ENCODE results near the gene OR9Q1.

Gene OR9Q1

DNA sequence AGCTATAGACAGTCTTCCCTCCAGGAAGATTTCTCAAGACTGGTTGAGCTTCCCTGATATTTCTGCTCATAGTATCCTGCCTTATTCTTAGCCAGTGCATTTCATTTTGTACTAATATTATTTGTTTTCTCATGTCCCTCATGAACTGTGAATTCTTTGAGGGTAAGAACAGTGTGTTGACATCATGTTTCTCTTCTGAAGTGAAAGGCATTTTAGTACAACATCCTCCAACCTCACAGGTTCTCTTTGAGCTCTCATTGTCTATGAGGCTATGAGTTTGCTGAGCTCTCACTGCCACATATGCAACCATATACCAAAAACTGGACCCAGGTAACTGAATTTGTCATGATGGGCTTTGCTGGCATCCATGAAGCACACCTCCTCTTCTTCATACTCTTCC is 7.0 kb downstream of the OR9Q1 start, which contains the start of gene OR6Q1:
Gene OR6Q1 (plus strand): TSS at position 301 of the 400 bp plus-strand sequence. CDS start 0 bp downstream, at position 301.
- no peak for DNase-seq (ENCODE audit: low read depth in 2 of 2)

DNA sequence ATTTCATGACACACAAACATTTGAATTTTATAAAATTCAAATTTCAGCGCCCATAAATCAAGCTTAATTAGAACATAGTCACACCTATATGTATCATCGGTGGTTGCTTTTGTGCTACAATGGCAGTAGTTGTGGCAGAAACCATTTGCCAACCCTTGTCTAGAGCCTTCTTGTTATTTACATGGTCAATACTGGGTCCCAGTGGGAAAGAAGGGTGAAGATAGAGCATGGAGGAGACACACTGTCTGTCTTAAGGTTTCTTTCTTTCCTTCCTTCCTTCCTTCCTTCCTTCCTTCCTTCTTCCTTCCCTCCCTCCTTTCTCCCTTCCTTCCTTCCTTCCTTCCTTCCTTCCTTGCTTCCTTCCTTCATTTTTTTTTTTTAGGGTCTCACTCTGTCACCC is 10.8 kb downstream of the OR9Q1 start:
- no peak for DNase-seq (ENCODE audit: low read depth in 2 of 2)

DNA sequence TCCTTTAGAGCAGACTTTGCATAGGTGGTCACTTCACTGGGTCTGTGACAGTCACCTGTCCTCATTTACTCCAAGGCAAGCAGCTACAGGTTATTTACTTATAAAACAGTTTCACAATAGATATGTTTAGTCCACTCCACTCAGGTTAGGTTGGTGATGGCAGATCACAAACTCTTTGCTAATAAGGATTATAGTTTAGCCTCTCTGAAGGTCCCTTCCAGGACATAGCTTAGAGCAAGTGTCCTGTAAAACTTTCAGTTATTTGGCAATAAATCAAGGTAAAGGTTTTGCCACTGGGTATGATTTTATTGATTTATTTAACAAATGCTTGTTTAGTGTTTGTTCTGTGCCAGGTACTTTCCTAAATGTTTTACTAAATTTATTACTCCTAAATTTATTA is 15.9 kb downstream of the OR9Q1 start:
- DNase-seq (ENCODE audit: low read depth in 2 of 2): no peak

DNA sequence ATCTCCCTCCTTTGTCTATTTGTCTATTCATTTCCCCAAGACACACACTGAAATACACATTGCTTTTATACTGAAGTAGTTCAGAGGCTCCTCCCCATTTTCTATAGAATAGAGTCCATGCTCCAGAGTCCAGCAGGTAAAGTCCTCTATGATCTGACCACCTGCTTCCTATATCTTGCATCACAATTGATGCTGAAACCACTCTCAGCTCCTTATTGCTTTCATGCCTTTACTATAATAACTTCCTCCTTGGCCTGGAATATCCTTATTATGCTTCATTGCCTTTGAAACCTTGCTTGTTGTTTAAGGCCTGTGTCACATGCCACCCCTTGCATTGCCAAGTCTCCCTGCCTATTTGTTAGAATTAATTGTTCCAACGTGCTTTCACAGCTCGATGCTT is 19.7 kb downstream of the OR9Q1 start:
- DNase-seq (ENCODE audit: low read depth in 2 of 2): no peak

DNA sequence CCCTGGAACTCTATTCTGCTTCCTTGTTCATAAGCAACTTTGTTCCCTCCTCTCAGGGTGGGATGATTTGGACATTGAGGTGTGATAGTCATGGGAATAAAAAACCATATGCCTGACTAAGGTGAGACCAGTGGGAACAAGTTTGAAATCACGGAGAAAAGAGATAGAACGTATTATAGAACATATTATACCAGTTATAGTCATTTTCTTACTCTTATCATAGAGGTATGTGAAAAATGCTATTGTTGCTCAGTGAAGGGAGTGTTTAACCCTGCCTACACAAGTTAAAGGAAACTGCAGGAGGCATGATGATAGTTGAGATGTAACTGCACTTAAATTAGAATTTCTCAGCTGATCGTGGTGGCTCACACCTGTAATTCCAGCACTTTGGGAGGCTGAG is 22.6 kb downstream of the OR9Q1 start:
- DNase-seq (ENCODE audit: low read depth in 2 of 2): no peak

DNA sequence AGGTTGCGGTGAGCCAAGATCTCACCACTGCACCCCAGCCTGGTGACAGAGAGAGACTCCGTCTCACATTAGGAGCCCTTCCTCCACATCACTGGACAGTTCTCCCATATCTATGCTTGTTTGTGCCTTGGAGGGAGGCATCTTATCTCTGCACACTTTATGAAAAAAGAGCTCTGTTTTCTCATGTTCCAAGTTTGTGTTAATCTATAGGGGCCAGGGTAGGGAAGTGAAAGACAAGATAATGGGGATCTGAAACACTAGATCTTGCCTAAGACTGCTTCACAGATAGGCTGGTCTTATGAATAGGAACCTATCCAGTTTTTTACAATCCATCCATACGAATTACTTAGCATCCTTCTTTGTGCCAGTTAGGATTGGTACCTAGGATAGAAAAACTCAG is 24.1 kb downstream of the OR9Q1 start:
- DNase-seq (ENCODE audit: low read depth in 2 of 2): no peak

DNA sequence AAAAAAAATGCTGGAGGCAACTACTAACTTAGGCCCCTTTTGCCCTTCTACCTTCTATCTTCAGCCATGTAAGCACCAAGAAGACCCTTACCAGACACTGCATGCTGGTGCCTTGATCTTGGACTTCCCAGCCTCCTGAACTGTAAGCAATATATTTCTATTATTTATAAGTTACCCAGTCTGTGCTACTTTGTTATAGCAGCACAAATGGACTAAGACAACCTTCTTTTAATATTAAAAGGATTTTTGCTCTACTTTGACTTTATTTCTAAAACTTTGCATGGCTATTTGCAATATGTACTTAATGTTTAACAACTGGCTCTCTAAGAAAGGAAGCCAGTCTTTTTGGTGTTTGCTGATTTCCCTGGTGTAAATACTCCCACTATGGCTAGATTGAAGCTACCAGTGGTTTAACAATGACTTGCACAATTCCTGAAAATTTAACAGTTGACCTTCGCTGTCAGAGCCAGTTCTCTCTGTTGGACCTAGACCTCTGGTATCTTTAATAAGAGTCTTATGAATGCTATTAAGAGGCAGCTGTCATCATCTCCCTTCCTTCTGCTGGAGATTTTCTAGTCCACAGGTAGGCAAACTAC is 32.2 kb downstream of the OR9Q1 start:
- DNase-seq (ENCODE audit: low read depth in 2 of 2): no peak

DNA sequence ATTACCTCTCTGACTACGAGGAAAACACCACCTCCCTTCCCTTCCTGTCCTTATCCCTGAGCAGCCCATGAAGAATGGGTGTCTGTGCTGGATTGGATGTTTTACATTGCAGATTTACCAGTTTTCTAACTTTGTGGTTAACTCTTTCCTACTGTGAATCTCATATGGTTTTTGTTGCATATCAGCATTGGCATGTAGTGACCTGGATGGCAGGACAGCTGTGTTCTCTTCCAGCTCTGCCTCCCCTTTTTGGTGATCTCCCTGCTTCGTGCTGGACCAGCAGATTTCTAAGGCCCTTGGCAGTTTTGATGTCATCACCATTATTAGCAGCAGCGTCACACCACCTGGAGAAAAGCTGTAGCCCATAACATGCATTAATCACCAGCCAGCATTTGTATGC is 33.8 kb downstream of the OR9Q1 start:
- DNase-seq (ENCODE audit: low read depth in 2 of 2): no peak

DNA sequence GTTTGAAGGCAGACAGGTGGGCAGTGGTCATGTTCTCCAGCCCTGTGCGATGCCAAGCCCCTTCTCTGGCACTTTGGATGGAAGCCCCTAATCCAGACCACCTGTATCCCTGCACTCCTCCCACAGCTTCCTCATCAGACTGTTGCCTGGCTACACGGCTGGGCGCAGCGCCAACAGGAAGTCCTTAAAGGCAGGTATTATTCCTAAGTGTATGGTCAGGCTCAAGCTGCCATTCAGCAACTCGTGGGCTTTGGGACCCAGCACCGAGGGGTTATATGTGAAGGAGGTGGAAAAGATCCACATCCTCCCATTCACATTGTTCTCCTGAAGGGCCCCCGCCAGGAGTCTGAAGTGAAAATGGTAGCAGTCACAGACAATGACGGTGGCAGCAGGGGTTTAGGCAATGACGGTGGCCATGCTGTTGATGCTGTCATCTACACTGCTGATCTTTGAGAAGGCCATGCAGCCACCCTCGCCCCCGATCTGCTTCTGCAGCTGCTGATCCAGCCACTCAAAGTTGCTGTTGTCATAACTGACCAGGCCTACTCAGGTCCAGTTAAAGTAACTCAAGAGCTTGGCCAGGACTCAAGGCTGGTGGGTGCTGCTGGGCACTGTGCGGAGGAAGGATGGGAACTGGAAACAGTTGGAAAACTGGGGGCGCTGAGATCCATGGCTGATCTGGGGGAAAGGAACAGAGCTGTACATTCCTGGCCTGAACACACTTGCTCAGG is 34.8 kb downstream of the OR9Q1 start:
- no peak for DNase-seq (ENCODE audit: low read depth in 2 of 2)

DNA sequence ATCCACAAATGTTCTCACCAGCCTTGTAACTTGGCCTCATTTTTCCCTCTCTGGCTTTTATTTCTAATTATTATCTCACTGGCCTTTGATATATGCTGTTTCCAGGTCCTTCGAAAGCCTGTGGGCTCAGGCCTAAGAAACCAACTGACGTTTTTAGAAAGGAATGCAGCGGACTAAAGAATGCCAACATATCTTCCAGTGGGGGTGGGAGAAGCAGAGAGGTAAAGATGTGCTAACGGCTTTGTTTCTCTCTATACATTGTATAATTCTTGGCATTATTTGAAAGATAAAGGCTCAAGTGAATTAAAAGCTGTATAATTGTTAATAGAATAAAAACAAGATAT is 35.3 kb downstream of the OR9Q1 start:
- no peak for DNase-seq (ENCODE audit: low read depth in 2 of 2)

DNA sequence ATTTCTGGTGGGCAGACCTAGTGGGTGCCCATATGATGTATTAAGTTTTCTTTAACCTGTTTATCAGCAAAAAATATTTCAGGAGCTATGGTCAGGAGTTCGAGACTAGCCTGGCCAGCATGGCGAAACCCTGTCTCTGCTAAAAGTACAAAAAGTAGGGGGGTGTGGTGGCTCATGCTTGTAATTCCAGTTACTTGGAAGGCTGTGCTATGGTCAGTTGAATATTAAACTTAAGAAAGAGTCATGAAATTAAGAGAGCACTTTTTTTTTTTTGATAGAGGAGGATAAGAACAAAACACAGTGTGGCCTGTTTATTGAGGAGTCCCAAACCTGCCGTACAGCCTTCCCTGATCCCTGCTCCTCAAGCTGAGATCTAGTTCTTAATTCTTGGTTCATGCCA is 36.9 kb downstream of the OR9Q1 start:
- no peak for DNase-seq (ENCODE audit: low read depth in 2 of 2)

DNA sequence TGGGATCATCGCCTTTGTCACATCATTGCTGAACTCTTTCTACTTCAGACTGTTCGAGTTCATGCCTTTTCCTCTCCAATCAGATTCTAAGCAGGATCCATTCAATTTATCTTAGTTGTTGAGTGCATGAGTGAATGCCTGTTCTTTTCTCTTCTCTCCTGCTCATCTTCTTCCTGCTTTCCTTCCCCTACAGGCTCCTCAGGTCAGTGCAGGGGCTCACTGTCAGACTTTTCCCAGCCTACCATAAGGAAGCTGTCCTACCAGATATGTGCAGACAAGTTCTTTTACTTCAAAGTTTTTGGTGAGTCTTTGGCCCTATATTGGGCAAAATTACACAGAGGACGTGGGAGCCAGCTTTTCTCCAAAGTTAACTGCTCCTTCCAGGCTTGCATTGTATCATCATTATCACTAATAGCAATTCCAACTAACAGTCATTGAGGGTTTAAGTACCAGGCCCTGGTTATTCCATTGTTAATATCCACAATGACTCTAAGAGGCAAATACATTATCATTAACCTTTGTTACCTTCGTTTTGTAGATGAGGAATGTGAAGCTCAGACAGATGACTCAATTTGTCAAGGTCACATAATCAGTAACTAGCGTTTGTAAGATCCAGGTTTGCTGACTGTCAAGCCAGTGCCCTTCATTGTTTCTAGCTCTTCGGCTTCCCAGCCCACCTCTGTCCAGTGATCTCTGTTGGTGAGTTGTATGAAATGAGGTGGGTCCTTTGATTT is 37.4 kb downstream of the OR9Q1 start:
- DNase-seq (ENCODE audit: low read depth in 2 of 2): no peak

DNA sequence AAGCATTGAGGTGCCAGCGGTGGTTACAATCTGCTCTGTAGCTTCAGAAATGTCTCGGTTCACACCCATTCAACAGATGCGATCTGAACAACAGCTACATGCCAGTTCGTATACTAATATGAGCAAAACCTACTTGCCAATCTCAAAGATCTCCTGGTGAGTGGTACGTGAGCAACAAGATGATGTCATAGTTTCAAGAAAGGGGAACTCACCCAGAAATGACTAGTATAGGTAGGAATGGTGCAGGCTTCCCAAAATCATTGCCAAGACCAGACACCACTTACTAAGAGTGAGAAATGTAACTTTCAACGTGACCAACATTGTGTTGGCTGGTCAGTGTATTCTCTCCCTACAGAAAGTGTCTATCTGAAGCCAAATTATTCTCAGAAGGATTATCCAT is 38.1 kb downstream of the OR9Q1 start:
- DNase-seq (ENCODE audit: low read depth in 2 of 2): no peak

DNA sequence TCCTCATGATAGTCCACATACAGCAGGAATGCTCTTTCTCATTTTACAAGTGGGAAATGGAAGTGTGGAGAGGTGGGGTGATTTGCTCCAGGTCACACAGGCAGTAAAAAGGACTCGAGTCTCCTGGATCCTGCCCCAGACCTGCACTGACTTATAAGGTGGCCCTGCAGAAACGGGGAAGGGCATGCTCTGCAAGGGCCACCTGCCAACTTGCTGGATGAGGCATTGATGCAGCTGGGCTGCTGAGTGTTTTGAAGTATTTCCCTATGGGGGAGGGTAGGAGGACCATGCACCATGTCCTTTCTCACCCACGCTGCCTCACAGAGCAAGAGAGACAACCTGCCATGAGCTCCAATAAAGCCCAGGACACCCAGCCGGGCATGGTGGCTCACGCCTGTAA is 44.0 kb downstream of the OR9Q1 start:
- no peak for DNase-seq (ENCODE audit: low read depth in 2 of 2)

DNA sequence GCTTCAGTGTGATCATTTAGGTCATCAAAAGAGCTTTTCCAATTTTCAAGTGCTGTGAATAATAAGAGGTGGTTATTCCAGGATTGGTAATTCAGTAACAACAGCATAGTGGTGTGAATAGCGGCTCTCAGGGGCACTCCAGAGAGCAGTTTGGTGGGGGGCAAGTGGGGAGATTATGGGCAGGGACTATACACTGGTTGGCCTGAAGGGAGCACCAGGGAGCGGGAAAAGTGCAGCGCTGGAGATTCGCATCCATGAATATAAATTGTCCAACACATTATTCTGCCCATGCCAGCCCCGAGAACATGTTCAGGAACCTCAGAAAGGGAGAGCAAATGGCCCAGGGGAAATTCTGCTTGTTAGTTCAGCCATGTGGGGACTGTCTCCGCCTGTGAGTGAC is 45.0 kb downstream of the OR9Q1 start:
- no peak for DNase-seq (ENCODE audit: low read depth in 2 of 2)

DNA sequence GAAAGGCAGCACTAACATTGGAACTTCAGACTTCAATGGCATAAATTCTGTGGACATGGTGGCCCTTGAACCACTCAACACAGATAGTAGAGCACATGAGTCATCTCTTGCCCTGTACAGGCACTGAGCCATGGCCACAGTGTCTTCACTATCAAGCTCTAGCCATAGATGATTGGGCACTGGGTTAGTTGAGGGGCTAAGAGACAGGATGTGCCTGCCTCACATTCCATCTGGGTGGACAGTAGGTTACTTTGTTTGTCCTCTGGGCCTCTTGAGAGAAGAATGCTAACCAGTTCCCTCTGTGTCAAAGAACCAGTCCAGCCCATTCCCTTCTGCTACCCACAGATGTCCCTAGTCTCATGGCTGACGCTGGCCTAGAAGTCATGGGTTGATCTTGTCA is 46.9 kb downstream of the OR9Q1 start:
- DNase-seq (ENCODE audit: low read depth in 2 of 2): no peak

DNA sequence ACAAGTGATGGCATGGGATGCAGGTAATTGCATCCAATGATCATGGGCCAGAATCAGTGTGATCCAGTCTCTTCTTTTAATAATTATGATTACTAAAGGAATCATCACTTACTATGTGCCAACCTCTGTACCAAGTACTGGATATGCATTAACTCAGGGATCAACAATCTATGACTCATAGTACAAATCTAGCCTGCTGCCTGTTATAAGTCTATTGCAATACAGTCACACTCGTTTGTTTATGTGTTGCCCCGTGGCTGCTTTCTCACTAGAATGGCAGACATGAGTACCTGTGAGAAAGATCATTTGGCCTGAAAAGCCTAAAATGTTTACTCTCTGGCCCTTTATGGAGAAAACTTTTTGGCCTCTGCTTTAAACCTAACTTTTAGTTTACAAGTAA is 52.1 kb downstream of the OR9Q1 start:
- no peak for DNase-seq (ENCODE audit: low read depth in 2 of 2)

DNA sequence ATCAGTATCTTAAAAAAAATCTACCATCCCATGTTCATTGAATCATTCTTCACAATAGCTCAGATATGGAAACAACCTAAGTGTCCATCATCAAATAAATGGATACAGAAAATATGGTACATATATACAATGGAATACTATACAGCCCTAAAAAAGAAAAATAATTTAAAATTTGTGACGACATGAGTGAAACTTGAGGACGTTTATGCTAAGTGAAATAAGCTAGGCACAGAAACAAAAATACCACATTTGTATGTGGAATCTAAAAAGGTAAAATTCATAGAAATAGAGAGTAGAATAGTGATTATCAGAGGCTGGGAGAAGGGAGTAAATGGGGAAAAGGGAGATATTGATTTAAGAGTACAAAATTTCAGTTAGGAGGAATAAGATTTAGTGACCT is 62.8 kb downstream of the OR9Q1 start:
- DNase-seq (ENCODE audit: low read depth in 2 of 2): no peak

DNA sequence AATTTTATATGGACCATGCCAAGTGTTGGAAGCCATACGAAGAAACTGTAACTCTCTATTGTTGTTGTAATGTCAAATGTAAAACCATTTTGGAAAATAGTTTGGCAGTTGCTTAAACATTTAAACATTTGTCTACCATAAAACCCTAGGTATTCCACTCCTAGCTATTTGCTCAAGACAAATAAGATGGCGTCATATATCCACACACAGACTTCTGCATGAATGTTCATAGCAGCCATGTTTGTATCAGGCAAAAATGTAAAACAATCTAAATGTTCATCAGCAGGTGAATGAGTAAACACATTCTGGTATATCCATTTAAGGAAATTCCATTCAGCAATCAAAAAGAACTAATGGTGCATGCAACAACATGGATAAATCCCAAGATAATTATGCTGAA is 73.8 kb downstream of the OR9Q1 start:
- DNase-seq (ENCODE audit: low read depth in 2 of 2): no peak

DNA sequence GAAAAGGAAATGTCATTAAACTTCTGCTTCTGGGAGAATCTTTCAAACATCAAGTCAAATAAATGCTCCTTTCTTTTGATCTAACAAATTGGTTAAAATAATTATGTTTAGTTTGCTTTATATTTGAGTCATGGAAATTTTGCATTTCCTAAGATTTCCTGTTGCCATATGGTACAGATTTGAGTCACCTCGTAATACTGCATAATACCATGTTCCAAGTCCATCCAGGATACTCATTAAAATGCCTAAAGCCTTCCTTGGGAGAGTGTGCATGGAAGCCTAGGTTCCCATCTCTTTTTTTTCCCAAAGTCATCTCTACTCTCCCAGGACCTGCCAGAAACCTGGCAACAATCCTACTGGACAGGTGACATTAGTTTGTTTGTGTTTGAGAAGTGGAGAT is 97.4 kb downstream of the OR9Q1 start:
- no peak for DNase-seq (ENCODE audit: low read depth in 2 of 2)

DNA sequence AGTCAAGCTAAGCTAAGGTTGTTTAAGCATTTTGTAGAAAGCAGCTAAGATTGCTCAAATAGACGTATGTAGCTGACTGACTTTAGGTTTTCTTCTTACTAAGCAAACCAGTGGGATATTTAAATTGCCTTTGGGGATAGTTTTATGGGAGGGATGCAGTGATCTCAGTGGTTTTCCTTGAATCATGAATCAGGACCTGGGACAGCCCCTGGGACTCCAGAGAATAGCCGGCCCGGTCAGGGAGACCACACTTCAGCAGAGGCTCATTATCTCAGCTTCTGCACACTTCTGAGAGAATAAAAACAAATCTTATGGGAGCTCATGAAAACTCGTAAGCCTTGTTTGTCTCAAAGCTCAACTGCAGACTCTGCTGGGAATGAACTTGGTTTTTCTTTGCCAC is 101.8 kb downstream of the OR9Q1 start, which contains the start of gene OR9I1:
Gene OR9I1 (minus strand): TSS at position 62 of the 400 bp plus-strand sequence. CDS start 6,086 bp downstream, outside the sequence.
- no peak for DNase-seq (ENCODE audit: low read depth in 2 of 2)

DNA sequence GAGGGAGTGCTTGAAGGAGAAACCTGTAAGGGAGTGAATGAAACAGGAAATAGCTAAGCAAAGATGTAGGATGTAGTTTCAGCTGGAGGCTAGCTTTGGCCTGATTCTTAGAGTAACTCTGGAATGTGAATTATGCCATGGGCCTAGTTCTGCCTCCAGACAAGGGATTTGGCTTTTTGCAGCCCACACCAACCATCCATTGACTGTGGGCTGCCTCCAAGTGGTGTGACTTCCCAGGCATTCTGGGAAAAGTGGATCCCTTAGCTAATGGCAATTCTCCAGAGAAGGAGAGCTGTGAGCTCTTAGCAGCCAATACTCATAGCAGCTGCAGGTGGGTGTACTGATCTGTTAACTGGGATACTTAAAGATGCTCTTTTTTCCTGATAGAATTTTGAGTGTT is 103.7 kb downstream of the OR9Q1 start:
- DNase-seq (ENCODE audit: low read depth in 2 of 2): no peak
